Bronchial epithelial cell (primary cell): ENCODE data around the gene LCK. TPM values are rescaled to one million over a fixed set of nuclear protein-coding genes. Genes with fewer than 3 reads are reported as not detected.

Source experiments
- DNase-seq: peaks from one replicate; pipeline ENCODE4 v3.0.0-alpha.2; 2010; ENCODE audit warnings: low read depth
- FAIRE-seq: peaks from 2 replicates; lab custom pipeline; 2011; peaks lifted over from hg19 to GRCh38; lab: Jason Lieb, UNC
- H3K27me3 ChIP-seq: 2 replicates; pipeline ENCODE4 v1.5.1; 2011; ENCODE audit warnings: low read length; ENCODE audit not compliant: control insufficient read depth, insufficient read depth
- H3K36me3 ChIP-seq: 2 replicates; pipeline ENCODE4 v1.5.1; 2011; ENCODE audit warnings: low read length; ENCODE audit not compliant: control insufficient read depth, insufficient read depth
- H3K4me3 ChIP-seq: 2 replicates; pipeline ENCODE4 v1.5.1; 2011; ENCODE audit warnings: mild to moderate bottlenecking, low read depth, low read length, control low read depth
- CTCF ChIP-seq: IDR thresholded peaks from 2 replicates; pipeline ENCODE4 v1.5.1; 2011; ENCODE audit warnings: mild to moderate bottlenecking, moderate library complexity, low read length, control low read depth, inconsistent platforms; ENCODE audit not compliant: insufficient read depth, severe bottlenecking
- total RNA-seq: library from RNA; depleted of rRNA; stranded (reverse); fragments of >200 nt; gene quantifications from 2 replicates; pipeline ENCODE4 v1.2.1, GENCODE V29; 2014

Gene LCK
- 0.26 TPM in 1 of 2 replicates, not detected in the other for total RNA-seq

GRCh38 chr1:32250893-32251716 lies at the start of gene LCK:
TSS of gene LCK (plus strand) at chr1:32251265. CDS start at chr1:32274330, 23,065 bp downstream.
- Histone ChIP-seq H3K36me3 (no peaks in the 10 kb centered on the region), H3K4me3 (no peak within 1 kb of the TSS), H3K27me3 (no peaks in the 10 kb centered on the region)
- FAIRE-seq, result no peak
- TF ChIP-seq CTCF, result no peak
- DNase-seq, result no peak

- no peak for TF ChIP-seq CTCF
- H3K4me3 ChIP-seq, result peak overlapping the region; percentile 67
- no peaks in the 10 kb centered on the region for H3K36me3 ChIP-seq
- FAIRE-seq (no peak), DNase-seq (no peak)
- no peaks in the 10 kb centered on the region for H3K27me3 ChIP-seq
Observed at GRCh38 chr1:32204943-32205361, 46.1 kb upstream of the LCK start.

- Histone ChIP-seq H3K4me3 (peak within 1 kb of the TSS; percentile 67), H3K36me3 (no peaks in the 10 kb centered on the region), H3K27me3 (no peaks in the 10 kb centered on the region)
- no peak for FAIRE-seq
- TF ChIP-seq CTCF, result no peak
- peak; percentile 70 for DNase-seq
Observed at GRCh38 chr1:32205401-32206370, 45.4 kb upstream of the LCK start, which contains the start of gene IQCC. TSS of gene IQCC (plus strand) at chr1:32205671. CDS start at chr1:32205682, 11 bp downstream.

GRCh38 chr1:32208469-32208868 lies 42.6 kb upstream of the LCK start:
- Histone ChIP-seq H3K27me3 (no peaks in the 10 kb centered on the region), H3K36me3 (no peaks in the 10 kb centered on the region), H3K4me3 (no peak overlapping the region)
- TF ChIP-seq CTCF, result no peak
- DNase-seq (no peak), FAIRE-seq (no peak)

GRCh38 chr1:32208891-32209328 lies 42.2 kb upstream of the LCK start, which contains the start of gene DCDC2B:
TSS of gene DCDC2B (plus strand) at chr1:32209089. CDS start at chr1:32209094, 5 bp downstream.
- no peak for TF ChIP-seq CTCF
- Histone ChIP-seq H3K27me3 (no peaks in the 10 kb centered on the region), H3K4me3 (no peak within 1 kb of the TSS), H3K36me3 (peaks cover 1% of the 10 kb centered on the region)
- DNase-seq, result peak; percentile 81
- no peak for FAIRE-seq
